LNCAP (cell line): ENCODE data around the gene NAGS.

Experiments used
- TF ChIP-seq, protein P1 (sequence below): fragments of 450-650 bp; IDR thresholded peaks from 2 replicates; pipeline ENCODE4 v1.5.1; 2017; ENCODE audit warnings: mild to moderate bottlenecking

The NAGS gene

DNA sequence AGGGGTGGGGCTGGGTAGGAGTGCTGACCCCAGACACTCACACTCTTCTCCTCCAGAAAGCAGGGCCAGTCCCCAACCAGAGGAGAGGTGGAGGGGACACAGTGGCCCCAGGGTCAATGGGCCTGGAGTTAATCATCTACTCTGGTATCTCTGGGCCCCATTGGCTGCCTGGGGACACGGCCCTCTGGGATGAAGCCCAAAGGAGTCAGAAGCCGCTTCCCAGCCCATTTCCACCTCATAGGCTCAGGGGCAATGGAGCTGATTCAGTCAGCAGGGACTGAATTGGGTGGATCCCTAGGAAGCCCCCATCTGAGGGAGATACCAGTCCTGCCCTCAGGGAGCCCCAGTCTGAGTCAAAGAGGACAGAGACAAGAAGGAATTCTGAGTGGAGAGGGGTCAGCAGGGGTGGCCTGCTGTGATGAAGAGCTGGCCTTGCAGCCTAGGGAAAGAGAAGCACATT is 2.9 kb upstream of the NAGS start:
- TF ChIP-seq, protein P1, sequence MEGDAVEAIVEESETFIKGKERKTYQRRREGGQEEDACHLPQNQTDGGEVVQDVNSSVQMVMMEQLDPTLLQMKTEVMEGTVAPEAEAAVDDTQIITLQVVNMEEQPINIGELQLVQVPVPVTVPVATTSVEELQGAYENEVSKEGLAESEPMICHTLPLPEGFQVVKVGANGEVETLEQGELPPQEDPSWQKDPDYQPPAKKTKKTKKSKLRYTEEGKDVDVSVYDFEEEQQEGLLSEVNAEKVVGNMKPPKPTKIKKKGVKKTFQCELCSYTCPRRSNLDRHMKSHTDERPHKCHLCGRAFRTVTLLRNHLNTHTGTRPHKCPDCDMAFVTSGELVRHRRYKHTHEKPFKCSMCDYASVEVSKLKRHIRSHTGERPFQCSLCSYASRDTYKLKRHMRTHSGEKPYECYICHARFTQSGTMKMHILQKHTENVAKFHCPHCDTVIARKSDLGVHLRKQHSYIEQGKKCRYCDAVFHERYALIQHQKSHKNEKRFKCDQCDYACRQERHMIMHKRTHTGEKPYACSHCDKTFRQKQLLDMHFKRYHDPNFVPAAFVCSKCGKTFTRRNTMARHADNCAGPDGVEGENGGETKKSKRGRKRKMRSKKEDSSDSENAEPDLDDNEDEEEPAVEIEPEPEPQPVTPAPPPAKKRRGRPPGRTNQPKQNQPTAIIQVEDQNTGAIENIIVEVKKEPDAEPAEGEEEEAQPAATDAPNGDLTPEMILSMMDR: no peak

DNA sequence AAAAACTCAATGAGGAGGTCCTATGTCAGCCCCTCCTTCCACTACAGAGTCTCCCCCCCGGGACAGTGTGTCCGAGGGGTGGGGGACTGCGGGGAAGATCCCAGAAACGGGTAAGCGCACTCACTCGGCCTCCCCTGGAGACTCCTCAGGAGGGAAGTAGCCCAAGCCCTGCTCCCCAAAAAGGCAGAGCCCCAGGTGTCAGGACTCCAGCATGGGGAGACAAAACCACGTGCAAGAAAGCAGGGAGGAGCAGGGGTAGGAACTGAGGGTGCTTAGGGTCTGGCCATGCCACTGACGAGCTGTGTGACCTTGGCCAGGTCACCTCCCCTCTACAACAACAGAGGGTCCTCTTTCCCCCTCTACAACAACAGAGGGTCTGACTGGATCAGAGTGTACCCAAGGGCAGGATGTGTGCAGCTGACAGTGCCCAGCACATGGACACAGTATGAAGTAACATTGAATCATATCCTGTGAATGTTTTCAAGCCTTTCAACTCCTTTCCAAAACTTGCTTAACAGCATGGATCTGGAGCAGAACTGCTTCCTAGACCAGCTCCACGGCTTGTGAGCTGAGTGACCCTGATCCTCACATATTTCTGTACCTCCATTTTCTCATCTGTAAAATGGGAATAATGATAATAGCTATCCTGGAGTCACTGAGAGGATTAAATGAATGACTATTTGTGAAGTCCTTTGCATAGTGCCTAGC is 2.1 kb upstream of the NAGS start:
- TF ChIP-seq, protein P1: no peak

DNA sequence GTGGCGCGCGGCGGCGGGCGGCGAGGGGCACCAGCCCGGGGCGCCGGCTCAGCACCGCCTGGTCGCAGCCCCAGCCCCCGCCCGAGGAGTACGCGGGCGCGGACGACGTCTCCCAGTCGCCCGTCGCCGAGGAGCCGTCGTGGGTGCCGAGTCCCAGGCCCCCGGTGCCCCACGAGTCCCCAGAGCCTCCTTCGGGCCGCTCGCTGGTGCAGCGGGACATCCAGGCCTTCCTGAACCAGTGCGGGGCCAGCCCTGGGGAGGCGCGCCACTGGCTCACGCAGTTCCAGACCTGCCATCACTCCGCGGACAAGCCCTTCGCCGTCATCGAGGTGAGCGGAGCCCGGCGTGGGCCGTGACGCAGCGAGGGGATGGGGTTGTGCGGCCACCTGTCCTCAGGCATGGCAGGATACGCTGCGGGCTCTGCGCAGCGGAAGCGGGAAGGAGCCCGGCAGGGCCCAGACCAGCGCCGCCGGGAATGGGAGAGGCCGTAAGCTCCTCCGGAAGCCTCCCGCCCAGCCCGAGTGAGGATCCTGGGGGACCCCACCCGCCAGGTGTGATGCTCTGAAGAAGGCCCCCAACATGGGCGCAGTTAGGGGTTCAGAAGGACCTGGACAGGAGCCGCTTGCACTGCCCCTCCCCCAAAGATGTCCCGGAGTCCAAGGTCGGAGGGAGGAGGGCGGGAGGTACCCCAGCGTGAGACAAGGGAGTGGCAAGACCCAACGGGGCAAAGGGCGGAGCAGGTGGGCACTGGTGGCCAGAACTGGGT is 522 bp downstream of the NAGS start:
- TF ChIP-seq, protein P1: no peak

DNA sequence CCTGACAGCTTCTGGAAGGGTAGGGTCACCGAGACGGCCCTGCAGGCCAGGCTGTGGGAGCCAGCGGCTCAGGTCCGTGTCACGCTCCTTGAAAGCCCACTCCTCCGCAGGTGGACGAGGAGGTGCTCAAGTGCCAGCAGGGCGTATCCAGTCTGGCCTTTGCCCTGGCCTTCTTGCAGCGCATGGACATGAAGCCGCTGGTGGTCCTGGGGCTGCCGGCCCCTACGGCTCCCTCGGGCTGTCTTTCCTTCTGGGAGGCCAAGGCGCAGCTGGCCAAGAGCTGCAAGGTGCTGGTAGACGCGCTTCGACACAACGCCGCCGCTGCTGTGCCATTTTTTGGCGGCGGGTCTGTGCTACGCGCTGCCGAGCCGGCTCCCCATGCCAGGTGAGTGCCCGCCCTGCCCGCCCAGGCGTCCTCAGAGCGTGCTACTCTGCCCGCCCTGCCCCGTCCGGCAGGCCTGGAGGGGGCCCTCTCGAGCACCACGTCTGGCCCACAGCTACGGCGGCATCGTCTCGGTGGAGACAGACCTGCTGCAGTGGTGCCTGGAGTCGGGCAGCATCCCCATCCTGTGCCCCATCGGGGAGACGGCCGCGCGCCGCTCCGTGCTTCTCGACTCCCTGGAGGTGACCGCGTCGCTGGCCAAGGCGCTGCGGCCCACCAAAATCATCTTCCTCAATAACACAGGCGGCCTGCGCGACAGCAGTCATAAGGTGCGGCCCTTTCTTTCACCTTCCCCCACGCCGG is 1.3 kb downstream of the NAGS start:
- TF ChIP-seq, protein P1: no peak

DNA sequence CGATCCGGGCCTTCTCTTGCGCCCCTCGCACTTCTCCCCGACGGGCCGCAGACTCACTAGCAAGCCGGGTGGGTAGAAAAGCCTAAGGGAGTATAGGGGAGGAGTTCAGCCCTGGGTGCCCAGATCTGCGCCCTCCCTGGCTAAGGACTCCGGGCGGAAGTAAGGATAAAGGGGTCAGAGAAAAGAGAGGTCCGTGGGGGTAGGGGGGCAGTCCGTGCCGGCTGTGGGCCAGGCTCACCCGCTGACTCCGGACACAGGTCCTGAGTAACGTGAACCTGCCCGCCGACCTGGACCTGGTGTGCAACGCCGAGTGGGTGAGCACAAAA is 1.8 kb downstream of the NAGS start:
- TF ChIP-seq, protein P1: no peak

DNA sequence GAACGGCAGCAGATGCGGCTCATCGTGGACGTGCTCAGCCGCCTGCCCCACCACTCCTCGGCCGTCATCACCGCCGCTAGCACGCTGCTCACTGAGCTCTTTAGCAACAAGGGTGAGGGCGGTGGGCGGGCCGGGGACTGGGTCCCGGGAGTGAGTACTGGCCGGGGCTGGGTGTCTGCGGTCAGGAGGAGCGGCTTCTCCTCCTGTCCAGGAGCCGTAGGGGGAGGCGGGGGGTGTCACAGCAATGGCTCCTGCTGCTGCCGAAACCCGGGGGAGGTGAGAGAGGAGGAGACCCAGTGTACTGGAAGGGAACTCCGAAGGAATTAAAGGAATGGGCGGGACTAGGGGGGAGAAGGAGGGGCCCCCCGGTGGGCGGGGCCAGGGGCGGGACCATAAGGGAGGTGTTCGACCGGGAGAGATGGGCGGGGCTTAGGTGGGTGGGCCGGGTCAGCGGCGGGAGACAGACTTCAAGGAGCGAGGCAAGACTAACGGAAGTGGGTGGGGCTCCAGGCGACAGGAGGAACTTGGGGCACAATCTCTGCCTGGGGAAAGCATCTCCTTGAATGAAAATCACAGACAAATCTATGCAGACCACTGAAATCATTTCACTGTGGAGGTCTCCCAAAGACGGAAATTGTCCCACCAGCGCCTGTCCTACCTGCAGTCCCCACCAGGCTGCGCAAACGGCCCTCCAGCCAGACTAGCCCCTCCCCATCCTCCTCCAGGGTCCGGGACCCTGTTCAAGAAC is 2.4 kb downstream of the NAGS start:
- TF ChIP-seq, protein P1: peak; percentile 25; the same call in 1 of the 2 replicates
